HFFc6 (cell line): ENCODE results near the gene RGS12. TPM values are rescaled to one million over a fixed set of nuclear protein-coding genes. Genes with fewer than 3 reads are reported as not detected.

ENCODE experiments used
- DNase-seq: peaks from one replicate; pipeline ENCODE4 v3.0.0-alpha.2; 2018
- H3K27ac Mint-ChIP-seq: 2 replicates; pipeline ENCODE4 v1.8.0; 2020; ENCODE audit warnings: mild to moderate bottlenecking, mixed read lengths
- H3K27me3 Mint-ChIP-seq: 2 replicates; pipeline ENCODE4 v1.8.0; 2021; ENCODE audit warnings: mild to moderate bottlenecking, moderate library complexity, mixed read lengths; ENCODE audit not compliant: insufficient read depth
- H3K36me3 Mint-ChIP-seq: 2 replicates; pipeline ENCODE4 v1.8.0; 2021; ENCODE audit warnings: low read depth, mixed read lengths
- H3K4me1 Mint-ChIP-seq: 2 replicates; pipeline ENCODE4 v1.8.0; 2020; ENCODE audit warnings: low read depth, mixed read lengths
- H3K4me3 Mint-ChIP-seq: 2 replicates; pipeline ENCODE4 v1.8.0; 2020; ENCODE audit warnings: mild to moderate bottlenecking, moderate library complexity, mixed read lengths
- H3K9me3 Mint-ChIP-seq: 2 replicates; pipeline ENCODE4 v1.8.0; 2020; ENCODE audit warnings: mild to moderate bottlenecking, mixed read lengths
- CTCF ChIP-seq: fragments of 200-600 bp; sonication (generic); IDR thresholded peaks from 2 replicates; pipeline ENCODE4 v1.5.0; 2021; ENCODE audit warnings: antibody characterized with exemption, mild to moderate bottlenecking
- total RNA-seq, 6 experiments: library from RNA; stranded (reverse); fragmentation: NEBNext Ultra II Directional; extraction: Animal tissue kit (Norgen Biotek cat#: 25700); gene quantifications; 2 replicates in 1 of 6; 3 replicates in 5 of 6; pipeline ENCODE4 v1.2.3, GENCODE V29; 2021

Gene RGS12
- total RNA-seq, 6 experiments from 2014 or later: 8.5 to 15.2 (median 12.1) TPM

- H3K9me3 Mint-ChIP-seq: no peaks in the 10 kb centered on the region
- H3K36me3 Mint-ChIP-seq: no peaks in the 10 kb centered on the region
- peaks cover 2% of the 10 kb centered on the region; the same call in 1 of the 2 replicates for H3K27me3 Mint-ChIP-seq
- H3K4me3 Mint-ChIP-seq: no peak overlapping the region
- TF ChIP-seq CTCF: no peak
- H3K4me1 Mint-ChIP-seq: no peaks in the 10 kb centered on the region
- DNase-seq: no peak
- H3K27ac Mint-ChIP-seq: no peak overlapping the region
Measured at GRCh38 chr4:3249711-3250437, 42.9 kb upstream of the RGS12 start.

DNA sequence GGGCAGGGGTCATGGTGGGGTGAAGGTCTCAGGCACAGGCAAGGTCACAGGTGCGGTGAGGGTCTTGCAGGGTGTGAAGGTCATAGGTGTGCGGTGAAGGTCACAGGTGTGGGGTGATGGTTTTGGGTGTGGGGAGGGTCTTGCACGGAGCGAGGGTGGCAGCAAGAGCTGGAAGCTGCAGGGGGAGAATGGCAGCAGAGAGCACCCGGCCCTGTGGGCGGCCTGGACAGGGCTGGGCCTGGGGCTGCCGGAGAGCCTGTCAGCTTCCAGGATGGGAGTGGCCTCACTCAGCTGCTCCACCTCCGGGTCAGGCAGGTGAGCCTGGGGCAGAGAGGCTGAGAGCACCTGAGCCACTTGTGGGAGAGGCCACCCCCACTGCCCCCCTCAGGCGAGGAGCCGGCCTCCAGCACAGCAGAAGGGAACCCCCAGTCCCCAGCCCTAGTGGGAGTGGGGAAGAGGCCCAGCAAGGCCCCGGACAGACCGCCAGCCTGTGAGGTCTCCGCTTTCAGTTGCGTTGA, 42.3 kb upstream of the RGS12 start:
- Mint-ChIP-seq H3K4me1 (no peaks in the 10 kb centered on the region), H3K27ac (no peak overlapping the region), H3K9me3 (no peaks in the 10 kb centered on the region)

GRCh38 chr4:3250956-3251690, 41.7 kb upstream of the RGS12 start:
- Mint-ChIP-seq H3K9me3 (no peaks in the 10 kb centered on the region), H3K4me3 (no peak overlapping the region), H3K4me1 (no peaks in the 10 kb centered on the region), H3K36me3 (no peaks in the 10 kb centered on the region), H3K27ac (no peak overlapping the region), H3K27me3 (no peaks in the 10 kb centered on the region; the same call in 1 of the 2 replicates)
- DNase-seq: no peak
- TF ChIP-seq CTCF: no peak

More for the DNA sequence above, 42.3 kb upstream of the RGS12 start:
- Mint-ChIP-seq H3K27me3 (no peaks in the 10 kb centered on the region; the same call in 1 of the 2 replicates), H3K36me3 (no peaks in the 10 kb centered on the region), H3K4me3 (no peak overlapping the region)
- no peak for DNase-seq
- no peak for TF ChIP-seq CTCF

- H3K27me3 Mint-ChIP-seq: peaks cover 1% of the 10 kb centered on the region; the same call in 1 of the 2 replicates
- no peaks in the 10 kb centered on the region for H3K36me3 Mint-ChIP-seq
- H3K27ac Mint-ChIP-seq: no peak overlapping the region
- H3K9me3 Mint-ChIP-seq: no peaks in the 10 kb centered on the region
- no peak for TF ChIP-seq CTCF
- H3K4me1 Mint-ChIP-seq: no peaks in the 10 kb centered on the region
- DNase-seq: no peak
- H3K4me3 Mint-ChIP-seq: no peak overlapping the region
Measured at GRCh38 chr4:3251691-3252479, 40.9 kb upstream of the RGS12 start.

DNA sequence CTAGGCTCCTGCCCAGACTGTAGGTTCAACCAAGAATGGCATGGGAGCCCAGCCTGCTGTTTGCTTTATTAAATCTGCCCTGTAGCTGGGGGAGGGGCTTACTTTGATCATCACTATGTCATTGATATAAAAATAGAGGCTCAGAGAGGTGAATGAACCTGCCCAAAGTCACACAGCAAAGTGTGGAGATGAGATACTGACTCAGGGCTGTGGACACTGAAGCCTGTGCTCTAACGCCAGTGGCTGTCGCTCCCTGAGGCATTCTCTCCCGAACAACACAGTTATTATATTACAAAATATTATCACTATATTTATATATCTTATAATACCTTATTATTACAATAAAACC, 40.4 kb upstream of the RGS12 start:
- H3K9me3 Mint-ChIP-seq: no peaks in the 10 kb centered on the region
- TF ChIP-seq CTCF: no peak
- no peak overlapping the region for H3K27ac Mint-ChIP-seq
- no peak overlapping the region for H3K4me3 Mint-ChIP-seq
- no peaks in the 10 kb centered on the region for H3K4me1 Mint-ChIP-seq
- no peaks in the 10 kb centered on the region for H3K36me3 Mint-ChIP-seq
- H3K27me3 Mint-ChIP-seq: peaks cover 1% of the 10 kb centered on the region; the same call in 1 of the 2 replicates
- no peak for DNase-seq
